Endothelial cell of umbilical vein (primary cell): ENCODE data around the gene SSBP3. TPM values are rescaled to one million over a fixed set of nuclear protein-coding genes. Genes with fewer than 3 reads are reported as not detected.

ENCODE experiments used
- BruUV-seq: library from RNA; stranded (reverse); fragments of 400-500 nt; replicated peaks from 2 replicates; lab custom pipeline; 2021; lab: Mats Ljungman, UMichigan
- CTCF ChIA-PET: fragments of 300-600, 350-600 bp; sonication (Branson Sonifier 250); formaldehyde crosslinking; loops from one replicate; lab custom pipeline; 2021; ENCODE audit warnings: antibody characterized with exemption, inconsistent platforms; lab: Charles Lee
- POLR2A ChIA-PET: fragments of 300-600, 350-600 bp; sonication (Branson Sonifier 250); formaldehyde crosslinking; loops from one replicate; lab custom pipeline; 2021; ENCODE audit warnings: antibody characterized with exemption, inconsistent platforms; lab: Charles Lee
- DNase-seq: peaks from one replicate; pipeline ENCODE4 v3.0.0-alpha.2; 2011; ENCODE audit warnings: low read depth, low spot score
- FAIRE-seq: peaks from 2 replicates; lab custom pipeline; 2011; peaks lifted over from hg19 to GRCh38; lab: Jason Lieb, UNC
- H2AFZ ChIP-seq: 2 replicates; pipeline ENCODE4 v1.6.0; 2012; ENCODE audit warnings: low read depth, low read length, control low read depth, inconsistent platforms
- H3K27ac ChIP-seq: 2 replicates; pipeline ENCODE4 v1.5.1; 2011; ENCODE audit warnings: low read depth, mild to moderate bottlenecking, control low read depth, low read length, moderate library complexity; ENCODE audit not compliant: insufficient read depth
- H3K27me3 ChIP-seq, 2 experiments: 2 replicates each; pipeline versions ENCODE4 v1.6.0 to v1.6.1; 2011; ENCODE audit warnings: low read length in 2 of 2, mixed read lengths in 1 of 2; ENCODE audit not compliant: control insufficient read depth in 2 of 2, insufficient read depth in 2 of 2
- H3K36me3 ChIP-seq, 2 experiments: 2 replicates in 1 of 2; 3 replicates in 1 of 2; pipeline ENCODE4 v1.5.1; 2011; ENCODE audit warnings: low read length in 2 of 2, mild to moderate bottlenecking in 1 of 2, moderate library complexity in 1 of 2; ENCODE audit not compliant: control insufficient read depth in 2 of 2, insufficient read depth in 2 of 2; ENCODE audit errors: extremely low read depth in 1 of 2
- H3K4me1 ChIP-seq: 3 replicates; pipeline ENCODE4 v1.5.1; 2011; ENCODE audit warnings: mild to moderate bottlenecking, low read length; ENCODE audit not compliant: control insufficient read depth, insufficient read depth; ENCODE audit errors: extremely low read depth
- H3K4me2 ChIP-seq: 2 replicates; pipeline ENCODE4 v1.6.1; 2011; ENCODE audit warnings: low read length, control low read depth, mixed read lengths; ENCODE audit not compliant: insufficient read depth
- H3K4me3 ChIP-seq, 3 experiments: fragments of 200-600 bp in 1 of 3; sonication (generic), shearing (Covaris generic) in 1 of 3; replicated peaks in 1 of 3; 2 replicates each; pipeline ENCODE4 v1.5.1; 2011 to 2016; ENCODE audit warnings: control low read depth in 3 of 3, low read length in 3 of 3, mild to moderate bottlenecking in 2 of 3, inconsistent platforms in 1 of 3, low read depth in 1 of 3, moderate library complexity in 1 of 3; ENCODE audit not compliant: insufficient read depth in 1 of 3
- H3K79me2 ChIP-seq: 2 replicates; pipeline ENCODE4 v1.6.0; 2012; ENCODE audit warnings: low read length, inconsistent platforms; ENCODE audit not compliant: control insufficient read depth, insufficient read depth
- H3K9ac ChIP-seq: replicated peaks from 2 replicates; pipeline ENCODE3; 2011; ENCODE audit warnings: low read length, control low read depth; ENCODE audit not compliant: insufficient read depth; ENCODE audit errors: extremely low read depth
- H3K9me1 ChIP-seq: replicated peaks from 3 replicates; pipeline ENCODE4 v1.6.0; 2011; ENCODE audit warnings: mild to moderate bottlenecking, low read length; ENCODE audit not compliant: control insufficient read depth, insufficient read depth; ENCODE audit errors: extremely low read depth
- H3K9me3 ChIP-seq: replicated peaks from 2 replicates; pipeline ENCODE4 v1.5.1; 2012; ENCODE audit warnings: low read length, inconsistent platforms; ENCODE audit not compliant: control insufficient read depth, insufficient read depth
- H4K20me1 ChIP-seq: replicated peaks from 2 replicates; pipeline ENCODE3; 2011; ENCODE audit warnings: mild to moderate bottlenecking, low read length; ENCODE audit not compliant: control insufficient read depth, insufficient read depth; ENCODE audit errors: extremely low read depth
- CTCF ChIP-seq, 2 donors: IDR thresholded peaks; 1 replicate in 1 of 2; 2 replicates in 1 of 2; pipeline ENCODE4 v1.5.1; 2011; ENCODE audit warnings: low read length in 2 of 2, mild to moderate bottlenecking in 2 of 2, moderate library complexity in 2 of 2, control low read depth in 1 of 2, inconsistent platforms in 1 of 2, low read depth in 1 of 2; ENCODE audit not compliant: insufficient read depth in 1 of 2; ENCODE audit errors: extremely low read depth in 1 of 2
- EZH2 ChIP-seq: IDR thresholded peaks from 2 replicates; pipeline ENCODE4 v1.6.1; 2012; ENCODE audit warnings: borderline replicate concordance, low read depth, mild to moderate bottlenecking, moderate library complexity, low read length, inconsistent platforms; ENCODE audit not compliant: severe bottlenecking
- GATA2 ChIP-seq: IDR thresholded peaks from 2 replicates; pipeline ENCODE4 v1.7.0; 2011; ENCODE audit warnings: low read depth, mild to moderate bottlenecking, moderate library complexity, mixed read lengths, low read length; ENCODE audit not compliant: insufficient read length, insufficient read depth
- JUN ChIP-seq: IDR thresholded peaks from 2 replicates; pipeline ENCODE4 v1.6.1; 2011; ENCODE audit warnings: borderline replicate concordance, low read depth; ENCODE audit not compliant: insufficient read length, insufficient read depth
- MAX ChIP-seq: IDR thresholded peaks from 2 replicates; pipeline ENCODE4 v1.6.1; 2011; ENCODE audit not compliant: insufficient read depth, insufficient read length
- MYC ChIP-seq: IDR thresholded peaks from one replicate; pipeline ENCODE4 v1.6.1; 2011; ENCODE audit warnings: mild to moderate bottlenecking, low read depth, low read length
- POLR2A ChIP-seq: IDR thresholded peaks from 2 replicates; pipeline ENCODE4 v1.6.1; 2012; ENCODE audit warnings: low read depth, mild to moderate bottlenecking, control low read depth, low read length
- dilution Hi-C: fragments of 300-500 bp; cut with MboI; formaldehyde crosslinking; loops from one replicate; pipeline ENCODE4 v1.15.0; 2019; ENCODE audit warnings: low sequenced_read_pairs; ENCODE audit not compliant: extremely low pct_ligation_motif_present
- intact Hi-C: fragments of 100-400 bp; cut with micrococcal nuclease; formaldehyde crosslinking; loops from one replicate; pipeline ENCODE4 v1.10.0; 2022
- polyA plus RNA-seq, 4 experiments: library from polyadenylated mRNA; depleted of rRNA in 3 of 4; stranded (reverse) in 3 of 4; unstranded in 1 of 4; fragments of >200 nt; gene quantifications; 2 replicates each; pipeline versions ENCODE4 v1.2.1 to v1.2.3, GENCODE V29; 2011 to 2012; ENCODE audit warnings: missing spikeins in 1 of 4
- total RNA-seq: library from RNA; stranded (reverse); gene quantifications from 2 replicates; pipeline ENCODE4 v1.2.3, GENCODE V29; 2021

SSBP3 gene
- total and polyA plus RNA-seq, 2 donors (not counting 3 experiments of a cell fraction or from before 2014, with no cell fraction given): 44.9 to 59.4 TPM

GRCh38 chr1:54250670-54251069, 155.5 kb downstream of the SSBP3 start:
- H3K9me1 ChIP-seq: no peaks in the 10 kb centered on the region
- H3K27ac ChIP-seq: no peak overlapping the region
- peaks cover 0 to 14% of the 10 kb centered on the region in 2 experiments for H3K36me3 ChIP-seq
- H3K4me2 ChIP-seq: no peak overlapping the region
- H2AFZ ChIP-seq: no peak overlapping the region
- no peaks in the 10 kb centered on the region for H3K9me3 ChIP-seq
- POLR2A ChIA-PET: no interaction called here
- no peak for TF ChIP-seq GATA2
- no peak for TF ChIP-seq JUN
- no peak for TF ChIP-seq MYC
- TF ChIP-seq MAX: no peak
- no peak for TF ChIP-seq EZH2
- TF ChIP-seq POLR2A: no peak
- no peak for TF ChIP-seq CTCF (IDR thresholded peaks at IDR 0.05; ENCODE audit: extremely low read depth in 1 of 2, insufficient read depth in 1 of 2, low read depth in 1 of 2, low read length in 2 of 2)
- peaks cover 20% of the 10 kb centered on the region for H3K4me1 ChIP-seq
- CTCF ChIA-PET: interaction anchor here (0.6 to 1.9 kb wide), 2 partner anchors 23 to 129 kb away, joined by 3 to 5 read pairs; no protein-coding TSS in a partner anchor
- no peaks in the 10 kb centered on the region for H3K79me2 ChIP-seq
- H3K4me3 ChIP-seq: no peak overlapping the region
- H3K9ac ChIP-seq: no peak overlapping the region
- DNase-seq (no peak), FAIRE-seq (no peak)
- intact Hi-C loops (no loop called here), dilution Hi-C loops (no loop called here)
- no peaks in the 10 kb centered on the region for H4K20me1 ChIP-seq
- BruUV-seq: no TSS peak
- no peaks in the 10 kb centered on the region for H3K27me3 ChIP-seq
